ENCODE results near the gene GPR78.
A peak's percentile ranks its signal among the peaks of the same experiment; 100 is the strongest.

The GPR78 gene

GRCh38 chr4:8587469-8588195 lies 7.4 kb downstream of the GPR78 start:
- no peak for DNase-seq

- DNase-seq, result no peak
These were observed 7.9 kb downstream of the GPR78 start for GRCh38 chr4:8588196-8588470.

- DNase-seq, result no peak
These were observed 9.1 kb downstream of the GPR78 start for GRCh38 chr4:8589336-8589735.

- no peak for DNase-seq
These were observed 9.8 kb downstream of the GPR78 start for GRCh38 chr4:8589823-8590545.

GRCh38 chr4:8590546-8590880 lies 10.3 kb downstream of the GPR78 start:
- no peak for DNase-seq

GRCh38 chr4:8591114-8591513 lies 10.9 kb downstream of the GPR78 start:
- DNase-seq, result no peak

GRCh38 chr4:8591626-8592365 lies 11.6 kb downstream of the GPR78 start:
- DNase-seq, result no peak

- DNase-seq, result no peak
These were observed 12.4 kb downstream of the GPR78 start, which contains the start of gene CPZ for GRCh38 chr4:8592366-8593263. TSS of gene CPZ (plus strand) at chr4:8592765. CDS start at chr4:8592834, 69 bp downstream.

GRCh38 chr4:8593264-8594096 lies 13.3 kb downstream of the GPR78 start:
- DNase-seq, result no peak

- peak; percentile 69 for DNase-seq
These were observed 14.2 kb downstream of the GPR78 start for GRCh38 chr4:8594097-8595038.

GRCh38 chr4:8595237-8596087 lies 15.3 kb downstream of the GPR78 start:
- DNase-seq, result peak; percentile 57

- DNase-seq, result no peak
These were observed 16.7 kb downstream of the GPR78 start for GRCh38 chr4:8596891-8597290.

- no peak for DNase-seq
These were observed 17.1 kb downstream of the GPR78 start for GRCh38 chr4:8597319-8597718.

- no peak for DNase-seq
These were observed 17.6 kb downstream of the GPR78 start for GRCh38 chr4:8597791-8598190.

GRCh38 chr4:8598391-8599090 lies 18.3 kb downstream of the GPR78 start:
- no peak for DNase-seq

GRCh38 chr4:8599091-8599460 lies 18.9 kb downstream of the GPR78 start:
- no peak for DNase-seq

- DNase-seq, result no peak
These were observed 19.5 kb downstream of the GPR78 start for GRCh38 chr4:8599657-8600056.

- DNase-seq, result no peak
These were observed 20.1 kb downstream of the GPR78 start for GRCh38 chr4:8600266-8600665.

GRCh38 chr4:8600686-8601085 lies 20.5 kb downstream of the GPR78 start:
- no peak for DNase-seq
